GM13977 (cell line): Measurements from ENCODE around the gene P2RX1.

Source experiments
- DNase-seq: peaks from one replicate; pipeline ENCODE4 v3.0.0; 2012; ENCODE audit warnings: low spot score
- in situ Hi-C: fragments of 300-500 bp; cut with MboI; formaldehyde crosslinking; loops from one replicate; pipeline ENCODE4 v1.12.0; 2022; ENCODE audit warnings: low sequenced_read_pairs, low pct_unique_long_range_greater_than_20kb, mixed read lengths, inconsistent platforms; ENCODE audit not compliant: unreplicated experiment
- TF ChIP-seq, protein P1 (sequence below): IDR thresholded peaks from 2 replicates; pipeline ENCODE4 v1.5.1; 2012; ENCODE audit warnings: mild to moderate bottlenecking, control low read depth; ENCODE audit not compliant: insufficient read depth; ENCODE audit errors: extremely low read depth, missing control alignments

The P2RX1 gene

DNA sequence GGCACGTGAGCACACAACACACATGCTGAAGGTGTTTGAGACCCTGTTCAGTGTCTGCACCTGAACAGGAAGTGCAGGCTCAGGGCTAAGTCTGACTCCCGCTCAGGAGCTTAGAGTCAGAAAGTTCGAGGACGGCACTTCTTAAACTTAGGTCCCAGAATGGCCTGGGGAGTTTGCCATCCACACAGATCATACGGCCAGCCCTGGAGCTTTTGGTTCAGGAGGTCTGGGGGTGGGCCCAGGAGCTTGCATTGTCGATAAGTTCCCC, 19.4 kb downstream of the P2RX1 start:
- DNase-seq: no peak
- TF ChIP-seq, protein P1, sequence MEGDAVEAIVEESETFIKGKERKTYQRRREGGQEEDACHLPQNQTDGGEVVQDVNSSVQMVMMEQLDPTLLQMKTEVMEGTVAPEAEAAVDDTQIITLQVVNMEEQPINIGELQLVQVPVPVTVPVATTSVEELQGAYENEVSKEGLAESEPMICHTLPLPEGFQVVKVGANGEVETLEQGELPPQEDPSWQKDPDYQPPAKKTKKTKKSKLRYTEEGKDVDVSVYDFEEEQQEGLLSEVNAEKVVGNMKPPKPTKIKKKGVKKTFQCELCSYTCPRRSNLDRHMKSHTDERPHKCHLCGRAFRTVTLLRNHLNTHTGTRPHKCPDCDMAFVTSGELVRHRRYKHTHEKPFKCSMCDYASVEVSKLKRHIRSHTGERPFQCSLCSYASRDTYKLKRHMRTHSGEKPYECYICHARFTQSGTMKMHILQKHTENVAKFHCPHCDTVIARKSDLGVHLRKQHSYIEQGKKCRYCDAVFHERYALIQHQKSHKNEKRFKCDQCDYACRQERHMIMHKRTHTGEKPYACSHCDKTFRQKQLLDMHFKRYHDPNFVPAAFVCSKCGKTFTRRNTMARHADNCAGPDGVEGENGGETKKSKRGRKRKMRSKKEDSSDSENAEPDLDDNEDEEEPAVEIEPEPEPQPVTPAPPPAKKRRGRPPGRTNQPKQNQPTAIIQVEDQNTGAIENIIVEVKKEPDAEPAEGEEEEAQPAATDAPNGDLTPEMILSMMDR: no peak
- in situ Hi-C loops: no loop called here

DNA sequence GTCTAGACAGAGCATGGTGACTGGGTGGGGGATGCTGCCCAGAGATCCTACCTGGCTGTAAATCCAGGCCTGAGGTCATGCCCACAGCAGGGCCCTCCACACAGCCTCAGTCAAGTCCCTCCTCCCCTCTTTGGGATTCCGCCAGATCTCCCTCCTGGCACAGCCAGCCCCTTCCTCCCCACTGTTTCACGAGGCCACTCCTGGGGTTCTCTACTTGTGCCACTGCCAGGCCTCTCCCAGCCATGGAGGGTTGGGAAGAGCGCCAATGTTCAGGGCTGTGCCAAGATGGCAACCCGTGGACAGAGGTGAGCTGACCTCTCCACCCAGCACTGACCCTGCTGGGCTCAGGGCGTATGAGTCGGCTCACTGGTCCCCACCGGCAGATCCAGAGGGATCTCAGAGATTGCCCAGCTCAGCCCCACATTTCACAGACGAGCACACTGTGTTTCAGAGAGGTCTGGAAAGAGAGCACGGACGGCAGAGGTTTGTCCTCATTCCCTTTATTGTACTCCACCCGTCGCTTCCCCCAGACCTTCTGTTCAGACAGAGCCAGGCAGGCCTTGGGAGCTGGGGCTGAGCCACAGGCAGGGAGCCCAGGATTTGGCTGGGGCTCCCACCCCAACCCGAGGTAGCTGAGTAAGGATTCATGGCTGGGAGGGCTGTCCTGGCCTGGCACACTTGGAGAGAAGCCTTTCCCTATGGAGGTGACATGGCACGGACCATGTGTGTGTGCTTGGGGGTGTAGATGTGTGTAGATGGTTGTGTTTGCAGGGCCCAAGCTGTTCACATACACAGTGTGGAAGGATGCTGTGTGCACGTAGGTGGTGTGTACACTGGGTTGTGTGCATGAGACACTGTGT, 19.9 kb downstream of the P2RX1 start:
- in situ Hi-C loops: no loop called here
- TF ChIP-seq, protein P1: no peak
- DNase-seq: no peak

DNA sequence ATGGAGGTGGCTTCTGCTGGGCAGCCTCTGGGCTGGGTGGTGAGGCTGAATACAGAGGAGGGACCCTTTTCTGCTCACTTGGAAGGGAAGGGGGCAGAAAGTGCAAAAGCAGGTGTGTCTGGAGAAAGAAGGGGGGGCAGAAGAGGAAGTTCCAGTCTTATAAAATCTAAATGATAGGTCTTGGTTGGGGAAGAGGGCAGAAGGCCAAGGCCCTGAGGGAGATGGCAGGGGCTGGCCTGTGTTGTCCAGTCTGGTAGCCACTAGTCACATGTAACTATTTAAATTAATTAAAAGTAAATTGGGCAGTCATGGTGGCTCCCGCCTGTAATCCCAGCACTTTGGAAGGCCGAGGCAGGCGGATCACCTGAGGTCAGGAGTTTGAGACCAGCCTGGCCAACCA, 20.9 kb downstream of the P2RX1 start:
- no peak for DNase-seq
- in situ Hi-C loops: no loop called here
- TF ChIP-seq, protein P1: no peak

DNA sequence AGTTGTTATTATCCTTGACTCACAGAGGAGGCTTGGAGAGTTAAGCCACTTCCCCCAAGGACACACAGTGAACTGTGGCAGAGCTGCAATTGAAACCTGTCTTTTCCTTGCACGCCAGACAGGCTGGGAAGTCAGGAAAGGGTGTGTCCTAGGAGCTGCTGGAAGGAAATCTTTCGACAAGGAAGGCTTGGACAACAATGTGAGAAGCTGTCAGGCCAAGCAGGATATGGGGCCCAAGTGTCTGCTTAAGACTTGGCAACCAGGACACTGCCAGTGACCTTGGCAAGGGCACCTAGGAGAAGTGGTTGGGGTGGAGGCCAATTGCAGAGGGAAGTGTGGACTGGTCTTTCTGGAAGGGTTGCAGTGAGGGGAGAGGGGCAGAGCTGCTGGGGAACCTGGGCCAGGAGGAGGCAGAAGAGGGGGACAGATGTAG, 21.3 kb downstream of the P2RX1 start:
- in situ Hi-C loops: no loop called here
- TF ChIP-seq, protein P1: no peak
- DNase-seq: no peak

DNA sequence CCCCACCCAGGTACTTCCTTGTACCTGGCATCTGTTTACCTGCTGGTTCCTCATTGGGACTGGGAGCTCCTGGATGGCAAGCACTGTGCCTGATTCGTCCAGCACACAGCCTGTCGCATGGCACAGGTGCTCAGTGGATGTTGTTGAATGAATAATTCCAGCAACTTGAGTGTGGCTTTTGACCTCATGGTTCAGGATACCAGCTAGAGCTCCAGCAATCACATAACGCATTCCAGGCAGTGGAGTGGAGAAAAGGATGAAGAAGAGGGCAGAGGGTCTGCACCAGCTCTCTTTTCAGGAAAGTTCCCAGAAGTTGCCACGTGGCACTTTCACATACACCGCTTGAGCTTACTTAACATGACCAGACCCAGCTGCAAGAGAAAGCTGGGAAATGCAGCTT, 22.1 kb downstream of the P2RX1 start:
- TF ChIP-seq, protein P1: no peak
- in situ Hi-C loops: no loop called here
- no peak for DNase-seq

DNA sequence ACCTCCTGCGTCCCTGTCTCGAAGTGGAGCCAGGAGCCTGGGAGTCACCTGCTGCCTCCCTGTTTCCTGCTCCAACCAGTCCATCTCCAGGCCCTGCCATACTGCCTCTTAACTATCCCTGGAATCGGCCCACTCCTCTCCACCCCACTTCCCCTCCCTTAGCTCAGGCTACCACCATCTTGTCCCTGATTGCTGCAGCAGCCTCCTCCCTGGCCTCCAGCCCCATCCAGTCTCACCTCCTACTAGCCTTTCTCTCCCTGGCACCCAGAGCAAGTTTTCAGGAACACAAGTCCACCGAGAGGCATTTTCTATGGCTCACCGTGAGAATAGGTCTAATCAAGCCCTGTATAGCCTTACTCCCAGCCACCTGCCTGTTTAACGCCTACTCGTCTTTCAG, 22.5 kb downstream of the P2RX1 start:
- TF ChIP-seq, protein P1: no peak
- in situ Hi-C loops: no loop called here
- DNase-seq: no peak
